Gastrocnemius medialis (tissue), 4 donors: Measurements from ENCODE around the gene TESPA1. TPM values are rescaled to one million over a fixed set of nuclear protein-coding genes. Genes with fewer than 3 reads are reported as not detected.

Experiments
- ATAC-seq, 2 donors: fragments of 150-250 bp; one replicate each; pipeline ENCODE4 v1.9.1; 2016
- DNase-seq, 2 donors: peaks; one replicate each; pipeline ENCODE4 v3.0.0-alpha.2; 2019
- H3K27ac ChIP-seq, 4 donors: fragments of 200-600 bp; sonication (generic); 1 replicate in 1 of 4; 2 replicates in 3 of 4; pipeline ENCODE4 v1.5.1; 2016 to 2018; ENCODE audit warnings: mild to moderate bottlenecking in 2 of 4, moderate library complexity in 1 of 4
- H3K27me3 ChIP-seq, 3 donors: fragments of 200-600 bp; sonication (generic) in 2 of 3; 1 replicate in 1 of 3; 2 replicates in 2 of 3; pipeline versions ENCODE4 v1.5.1 to v1.6.0; 2016 to 2019; ENCODE audit warnings: mild to moderate bottlenecking in 1 of 3, moderate library complexity in 1 of 3
- H3K36me3 ChIP-seq, 2 donors: fragments of 200-600 bp; sonication (generic) in 1 of 2; one replicate each; pipeline ENCODE4 v1.5.1; 2017 to 2018
- H3K4me1 ChIP-seq, 2 donors: fragments of 200-600 bp; sonication (generic) in 1 of 2; one replicate each; pipeline ENCODE4 v1.5.1; 2016 to 2017; ENCODE audit warnings: mild to moderate bottlenecking in 2 of 2
- H3K4me3 ChIP-seq, 4 donors: fragments of 200-600 bp; sonication (generic) in 3 of 4; 1 replicate in 1 of 4; 2 replicates in 3 of 4; pipeline ENCODE4 v1.5.1; 2016 to 2019; ENCODE audit warnings: mild to moderate bottlenecking in 2 of 4
- H3K9me3 ChIP-seq, 3 donors: fragments of 200-600 bp; sonication (generic) in 2 of 3; 1 replicate in 1 of 3; 2 replicates in 2 of 3; pipeline ENCODE4 v1.5.1; 2016 to 2019
- CTCF ChIP-seq, 5 experiments: fragments of 450-650 bp in 3 of 5; fragments of 200-600 bp in 2 of 5; sonication (generic) in 2 of 5; IDR thresholded peaks in 4 of 5; conservative IDR thresholded peaks in 1 of 5; 1 replicate in 4 of 5; 2 replicates in 1 of 5; pipeline ENCODE4 v1.5.1; 2016 to 2019; ENCODE audit warnings: antibody characterized with exemption in 5 of 5, mild to moderate bottlenecking in 3 of 5, moderate library complexity in 3 of 5
- POLR2A ChIP-seq, 2 donors: fragments of 450-650 bp; IDR thresholded peaks; one replicate each; pipeline ENCODE4 v1.6.1; 2017; ENCODE audit warnings: antibody characterized with exemption in 2 of 2, mild to moderate bottlenecking in 2 of 2, moderate library complexity in 2 of 2
- in situ Hi-C, 4 donors: fragments of 200-750 bp; cut with MboI; loops; one replicate each; pipeline versions ENCODE4 v1.15.0 to v1.8.0; 2017; ENCODE audit warnings: low sequenced_read_pairs in 4 of 4
- intact Hi-C: fragments of 100-400 bp; cut with DNase I; formaldehyde crosslinking; loops from one replicate; pipeline ENCODE4 v1.15.1; 2023; ENCODE audit warnings: low total_unique reads
- total RNA-seq, 4 donors: library from RNA; depleted of rRNA; stranded (reverse); fragments of >200 nt; gene quantifications; one replicate each; pipeline versions ENCODE4 v1.1.0 to v1.2.3, GENCODE V29; 2016

TESPA1 gene
- total RNA-seq, 4 donors from 2014 or later, result 0.94 to 1.1 TPM; not detected in 2

GRCh38 chr12:55001198-55001868 lies 16.8 kb upstream of the TESPA1 start:
- Histone ChIP-seq H3K27ac (no peak overlapping the region), H3K27me3 (peaks cover 0 to 3% (median 0%) of the 10 kb centered on the region in 3 donors)
- no peak for TF ChIP-seq CTCF (IDR thresholded peaks at IDR 0.05 in 4 of 5, conservative IDR thresholded peaks at IDR 0.05 in 1 of 5)
- TF ChIP-seq POLR2A (IDR thresholded peaks at IDR 0.05), result no peak

GRCh38 chr12:54998958-54999510 lies 14.5 kb upstream of the TESPA1 start:
- H3K9me3 ChIP-seq, result no peaks in the 10 kb centered on the region
- intact Hi-C loops, result no loop called here
- in situ Hi-C loops, result loop anchor here in 1 of 4 donors (10.0 kb wide), 1 partner anchor 146 kb away; no protein-coding TSS in a partner anchor
- no peak overlapping the region for H3K27ac ChIP-seq
- no peak for DNase-seq
- H3K27me3 ChIP-seq, result no peaks in the 10 kb centered on the region
- no peak overlapping the region for H3K4me3 ChIP-seq
- no peak for ATAC-seq
- no peaks in the 10 kb centered on the region for H3K36me3 ChIP-seq
- no peaks in the 10 kb centered on the region for H3K4me1 ChIP-seq
- TF ChIP-seq POLR2A (IDR thresholded peaks at IDR 0.05) (no peak), CTCF (IDR thresholded peaks at IDR 0.05 in 4 of 5, conservative IDR thresholded peaks at IDR 0.05 in 1 of 5) (no peak)

More at GRCh38 chr12:55001198-55001868, 16.8 kb upstream of the TESPA1 start:
- no peaks in the 10 kb centered on the region for H3K36me3 ChIP-seq
- H3K9me3 ChIP-seq, result no peaks in the 10 kb centered on the region
- no peak overlapping the region for H3K4me3 ChIP-seq
- DNase-seq (no peak), ATAC-seq (no peak)
- intact Hi-C loops, result no loop called here
- H3K4me1 ChIP-seq, result no peaks in the 10 kb centered on the region
- in situ Hi-C loops, result no loop called here

GRCh38 chr12:54997929-54998522 lies 13.5 kb upstream of the TESPA1 start:
- H3K9me3 ChIP-seq, result no peaks in the 10 kb centered on the region
- no peak overlapping the region for H3K27ac ChIP-seq
- TF ChIP-seq CTCF (IDR thresholded peaks at IDR 0.05 in 4 of 5, conservative IDR thresholded peaks at IDR 0.05 in 1 of 5) (no peak), POLR2A (IDR thresholded peaks at IDR 0.05) (no peak)
- DNase-seq, result no peak
- no peak for ATAC-seq
- intact Hi-C loops, result no loop called here
- H3K27me3 ChIP-seq, result no peaks in the 10 kb centered on the region
- H3K36me3 ChIP-seq, result no peaks in the 10 kb centered on the region
- no peaks in the 10 kb centered on the region for H3K4me1 ChIP-seq
- H3K4me3 ChIP-seq, result no peak overlapping the region
- in situ Hi-C loops, result loop anchor here in 1 of 4 donors (10.0 kb wide), 1 partner anchor 147 kb away; no protein-coding TSS in a partner anchor

GRCh38 chr12:54996205-54996604 lies 11.6 kb upstream of the TESPA1 start:
- no peaks in the 10 kb centered on the region for H3K4me1 ChIP-seq
- no peaks in the 10 kb centered on the region for H3K36me3 ChIP-seq
- no peaks in the 10 kb centered on the region for H3K27me3 ChIP-seq
- no peak overlapping the region for H3K27ac ChIP-seq
- no peak overlapping the region for H3K4me3 ChIP-seq
- no peak for ATAC-seq
- intact Hi-C loops (no loop called here), in situ Hi-C loops (loop anchor here in 1 of 4 donors (10.0 kb wide), 1 partner anchor 149 kb away; no protein-coding TSS in a partner anchor)
- no peak for DNase-seq
- H3K9me3 ChIP-seq, result no peaks in the 10 kb centered on the region
- TF ChIP-seq CTCF (IDR thresholded peaks at IDR 0.05 in 4 of 5, conservative IDR thresholded peaks at IDR 0.05 in 1 of 5) (no peak), POLR2A (IDR thresholded peaks at IDR 0.05) (no peak)
